Chondrocyte (in vitro differentiated cells): ENCODE data around the gene B4GALNT2. TPM values are rescaled to one million over a fixed set of nuclear protein-coding genes. Genes with fewer than 3 reads are reported as not detected.
"Not testable (repeated sequence)": the region's sequence is repeated elsewhere in the genome, so short reads cannot be mapped to it uniquely, and the experiment has no call there.

Source experiments
- DNase-seq: peaks from one replicate; pipeline ENCODE4 v3.0.0; 2021; ENCODE audit warnings: mixed read lengths, low spot score
- H3K27ac Mint-ChIP-seq: one replicate; pipeline ENCODE4 v1.8.0; 2021; ENCODE audit warnings: mild to moderate bottlenecking, moderate library complexity, mixed read lengths; ENCODE audit not compliant: unreplicated experiment
- H3K27me3 Mint-ChIP-seq: 2 replicates; pipeline ENCODE4 v1.8.0; 2021; ENCODE audit warnings: low read depth, mixed read lengths
- H3K36me3 Mint-ChIP-seq: 2 replicates; pipeline ENCODE4 v1.8.0; 2021; ENCODE audit warnings: low read depth, mixed read lengths
- H3K4me1 Mint-ChIP-seq: 2 replicates; pipeline ENCODE4 v1.8.0; 2021; ENCODE audit warnings: low read depth, mild to moderate bottlenecking, mixed read lengths
- H3K4me3 Mint-ChIP-seq: one replicate; pipeline ENCODE4 v1.8.0; 2021; ENCODE audit warnings: mild to moderate bottlenecking, moderate library complexity, mixed read lengths; ENCODE audit not compliant: unreplicated experiment
- H3K9me3 Mint-ChIP-seq: 2 replicates; pipeline ENCODE4 v1.8.0; 2021; ENCODE audit warnings: low read depth, mixed read lengths
- CTCF ChIP-seq: fragments of 200-600 bp; sonication (generic); IDR thresholded peaks from 2 replicates; pipeline ENCODE4 v1.5.0; 2021; ENCODE audit warnings: antibody characterized with exemption, mild to moderate bottlenecking, moderate library complexity
- total RNA-seq: library from RNA; stranded (reverse); gene quantifications from 3 replicates; pipeline ENCODE4 v1.2.1, GENCODE V29; 2021

The B4GALNT2 gene
- total RNA-seq, 1 donor from 2014 or later: not detected

GRCh38 chr17:49121696-49122292 lies 10.8 kb upstream of the B4GALNT2 start:
- no peak for DNase-seq
- Mint-ChIP-seq H3K36me3 (peaks cover 7% of the 10 kb centered on the region), H3K4me1 (no peaks in the 10 kb centered on the region), H3K27ac (no peak overlapping the region), H3K27me3 (peaks cover 28% of the 10 kb centered on the region), H3K4me3 (no peak overlapping the region), H3K9me3 (peaks cover 8% of the 10 kb centered on the region)
- no peak for TF ChIP-seq CTCF

GRCh38 chr17:49122566-49122965 lies 10.0 kb upstream of the B4GALNT2 start:
- Mint-ChIP-seq H3K36me3 (peaks cover 7% of the 10 kb centered on the region), H3K4me3 (no peak overlapping the region), H3K4me1 (no peaks in the 10 kb centered on the region), H3K27me3 (peaks cover 25% of the 10 kb centered on the region), H3K27ac (no peak overlapping the region), H3K9me3 (peaks cover 8% of the 10 kb centered on the region)
- no peak for DNase-seq
- TF ChIP-seq CTCF: no peak

- TF ChIP-seq CTCF: no peak
- H3K9me3 Mint-ChIP-seq: peaks cover 9% of the 10 kb centered on the region
- H3K4me3 Mint-ChIP-seq: no peak overlapping the region
- peaks cover 8% of the 10 kb centered on the region for H3K36me3 Mint-ChIP-seq
- peaks cover 23% of the 10 kb centered on the region for H3K27me3 Mint-ChIP-seq
- no peak overlapping the region for H3K27ac Mint-ChIP-seq
- no peaks in the 10 kb centered on the region for H3K4me1 Mint-ChIP-seq
- no peak for DNase-seq
Measured at GRCh38 chr17:49123061-49123460, 9.5 kb upstream of the B4GALNT2 start.

- Mint-ChIP-seq H3K9me3 (peaks cover 29% of the 10 kb centered on the region), H3K27me3 (peaks cover 27% of the 10 kb centered on the region), H3K4me1 (no peaks in the 10 kb centered on the region), H3K36me3 (peaks cover 22% of the 10 kb centered on the region), H3K4me3 (no peak overlapping the region), H3K27ac (no peak overlapping the region)
- TF ChIP-seq CTCF: no peak
- no peak for DNase-seq
Measured at GRCh38 chr17:49125449-49125848, 7.1 kb upstream of the B4GALNT2 start.

GRCh38 chr17:49126183-49126859 lies 6.2 kb upstream of the B4GALNT2 start:
- Mint-ChIP-seq H3K27me3 (peaks cover 31% of the 10 kb centered on the region), H3K9me3 (peaks cover 28% of the 10 kb centered on the region), H3K36me3 (peaks cover 21% of the 10 kb centered on the region)
- not testable (repeated sequence) for H3K4me3 Mint-ChIP-seq, H3K4me1 Mint-ChIP-seq, H3K27ac Mint-ChIP-seq, DNase-seq

- H3K4me3 Mint-ChIP-seq, H3K4me1 Mint-ChIP-seq, H3K27ac Mint-ChIP-seq, DNase-seq: not testable (repeated sequence)
- peaks cover 43% of the 10 kb centered on the region for H3K27me3 Mint-ChIP-seq
- H3K9me3 Mint-ChIP-seq: peaks cover 21% of the 10 kb centered on the region
- H3K36me3 Mint-ChIP-seq: peaks cover 17% of the 10 kb centered on the region
Measured at GRCh38 chr17:49129359-49129950, 3.1 kb upstream of the B4GALNT2 start.
